GM06990 (cell line): ENCODE measurements around the gene AKAP6.

ENCODE experiments used
- DNase-seq: peaks from one replicate; pipeline ENCODE4 v3.0.0-alpha.2; 2011; ENCODE audit not compliant: insufficient read length; ENCODE audit errors: extremely low read depth
- H3K27me3 ChIP-seq: replicated peaks from 2 replicates; pipeline ENCODE4 v1.6.0; 2011; ENCODE audit warnings: low read length; ENCODE audit not compliant: control insufficient read depth, insufficient read depth
- H3K36me3 ChIP-seq: 2 replicates; pipeline ENCODE4 v1.5.1; 2011; ENCODE audit warnings: low read length; ENCODE audit not compliant: control insufficient read depth, insufficient read depth
- H3K4me3 ChIP-seq: replicated peaks from 2 replicates; pipeline ENCODE4 v1.5.1; 2011; ENCODE audit warnings: low read depth, mild to moderate bottlenecking, control low read depth, low read length
- CTCF ChIP-seq: IDR thresholded peaks from 2 replicates; pipeline ENCODE4 v1.5.1; 2011; ENCODE audit warnings: low read length, control low read depth, mild to moderate bottlenecking, inconsistent platforms; ENCODE audit not compliant: insufficient read depth, poor library complexity, severe bottlenecking

AKAP6 gene

GRCh38 chr14:32430326-32430725 lies 101.2 kb downstream of the AKAP6 start:
- H3K4me3 ChIP-seq: no peak overlapping the region
- TF ChIP-seq CTCF: no peak
- no peak for DNase-seq
- no peaks in the 10 kb centered on the region for H3K27me3 ChIP-seq
- H3K36me3 ChIP-seq: no peaks in the 10 kb centered on the region

DNA sequence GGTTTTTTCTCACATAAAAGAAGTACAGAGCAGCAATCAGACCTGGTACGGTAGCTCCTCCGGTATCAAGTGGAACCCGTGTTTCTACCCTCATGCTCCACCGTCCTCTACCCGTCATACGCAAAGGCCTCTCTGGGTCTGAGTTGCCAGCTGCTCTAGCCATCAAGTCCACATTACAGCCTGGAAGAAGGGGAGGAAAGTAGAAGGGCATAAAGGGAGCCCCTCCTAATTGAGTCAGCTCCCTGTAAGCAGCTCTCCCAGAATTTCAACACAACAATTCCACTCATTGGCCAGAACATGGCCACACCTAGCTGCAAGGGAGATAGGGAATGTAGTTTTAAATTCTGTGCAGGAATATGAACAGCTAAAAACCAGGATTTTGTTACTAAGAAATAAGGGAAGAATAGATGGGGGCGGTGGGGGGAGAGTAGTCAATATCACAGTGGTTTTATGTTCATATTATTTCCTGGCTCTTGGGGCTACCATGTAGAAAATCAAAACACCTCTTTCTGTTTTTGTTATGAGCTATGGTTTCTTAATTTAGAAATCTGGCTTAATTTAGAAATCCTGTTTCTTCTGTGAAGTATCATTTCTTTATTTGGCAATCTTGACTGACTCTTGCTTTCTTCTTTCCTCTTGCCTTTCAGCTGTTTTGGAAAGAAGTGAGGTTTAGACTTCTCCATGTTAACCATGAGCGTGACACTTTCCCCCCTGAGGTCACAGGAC lies 103.9 kb downstream of the AKAP6 start:
- H3K27me3 ChIP-seq: no peaks in the 10 kb centered on the region
- no peaks in the 10 kb centered on the region for H3K36me3 ChIP-seq
- TF ChIP-seq CTCF: no peak
- no peak for DNase-seq
- peak overlapping the region; percentile 43 for H3K4me3 ChIP-seq

GRCh38 chr14:32434180-32434579 lies 105.1 kb downstream of the AKAP6 start:
- no peak for TF ChIP-seq CTCF
- no peak for DNase-seq
- H3K4me3 ChIP-seq: peak overlapping the region; percentile 1; the same call in 1 of the 2 replicates
- H3K36me3 ChIP-seq: no peaks in the 10 kb centered on the region
- H3K27me3 ChIP-seq: no peaks in the 10 kb centered on the region

DNA sequence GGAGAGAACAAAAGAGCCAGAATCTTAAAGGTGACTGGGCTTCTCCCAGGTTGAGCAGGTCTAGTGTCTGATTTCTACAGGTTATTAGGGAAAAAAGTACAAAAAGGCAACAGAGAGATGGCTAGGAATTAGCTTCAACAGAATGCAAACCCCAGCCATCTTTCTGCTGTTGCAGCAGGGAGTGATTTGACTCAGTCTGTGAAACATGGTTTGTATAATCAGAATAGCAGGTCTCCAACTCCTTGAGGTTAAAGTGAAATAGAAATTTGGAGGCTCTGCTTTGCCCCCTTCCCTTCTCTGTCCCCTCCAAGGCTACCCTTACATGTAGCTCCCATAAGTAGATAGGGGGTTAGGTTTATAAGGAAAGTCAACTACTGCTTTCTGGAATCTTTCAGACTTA lies 105.8 kb downstream of the AKAP6 start:
- H3K27me3 ChIP-seq: no peaks in the 10 kb centered on the region
- no peaks in the 10 kb centered on the region for H3K36me3 ChIP-seq
- no peak for DNase-seq
- peak overlapping the region; percentile 35 for H3K4me3 ChIP-seq
- no peak for TF ChIP-seq CTCF

- no peaks in the 10 kb centered on the region for H3K27me3 ChIP-seq
- no peak overlapping the region for H3K4me3 ChIP-seq
- DNase-seq: no peak
- no peaks in the 10 kb centered on the region for H3K36me3 ChIP-seq
- no peak for TF ChIP-seq CTCF
These were observed 106.3 kb downstream of the AKAP6 start for GRCh38 chr14:32435411-32435810.

DNA sequence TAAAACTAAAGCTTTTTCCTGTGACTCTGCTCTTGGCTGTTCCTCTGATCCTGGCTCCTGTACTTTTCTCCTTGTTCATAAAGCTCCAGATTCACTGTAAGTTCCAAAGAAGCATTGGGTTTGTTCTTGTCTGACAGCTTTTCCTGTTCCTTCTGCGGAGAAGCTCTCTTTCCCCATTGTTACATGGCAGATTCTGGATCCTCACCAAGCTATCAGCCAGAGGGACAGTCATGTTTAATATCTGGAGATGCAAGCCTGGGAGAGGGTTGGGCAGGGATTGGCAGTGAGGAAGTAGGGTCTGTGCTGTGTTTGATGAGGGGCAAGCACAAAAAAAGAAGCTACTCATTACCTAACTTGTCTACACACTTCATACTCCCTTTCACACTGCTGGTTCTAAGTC lies 107.9 kb downstream of the AKAP6 start:
- Histone ChIP-seq H3K36me3 (no peaks in the 10 kb centered on the region), H3K27me3 (no peaks in the 10 kb centered on the region), H3K4me3 (no peak overlapping the region)
- no peak for TF ChIP-seq CTCF
- DNase-seq: no peak
